ENCODE measurements around the gene DUSP7.

- TF ChIP-seq CTCF (IDR thresholded peaks at IDR 0.05) (no peak), POLR2A (IDR thresholded peaks at IDR 0.05) (no peak)
These were observed 38.5 kb upstream of the DUSP7 start for GRCh38 chr3:52094571-52095485.

All from lower leg skin (tissue), 3 donors.